ENCODE results near the gene TNFRSF4. TPM values are rescaled to one million over a fixed set of nuclear protein-coding genes. Genes with fewer than 3 reads are reported as not detected.

The TNFRSF4 gene
- total RNA-seq, 1 experiment from 2014 or later: 0.37 TPM

- peak overlapping the region; percentile 98 for H3K27ac ChIP-seq (ENCODE audit: low read depth, low read length)
- no peak for TF ChIP-seq ELF1 (IDR thresholded peaks at IDR 0.05; ENCODE audit: borderline replicate concordance, low read depth)
- no peak for TF ChIP-seq EZH2phosphoT487 (IDR thresholded peaks at IDR 0.05; ENCODE audit: borderline replicate concordance)
- TF ChIP-seq ATF3 (IDR thresholded peaks at IDR 0.05): no peak
- no peak for TF ChIP-seq SP1 (IDR thresholded peaks at IDR 0.05; ENCODE audit: low read depth)
- TF ChIP-seq POLR2AphosphoS5 (IDR thresholded peaks at IDR 0.05; ENCODE audit: low read depth, low read length): no peak
- no peak for TF ChIP-seq ZFX (IDR thresholded peaks at IDR 0.05)
- no peaks in the 10 kb centered on the region for H3K9me2 ChIP-seq (ENCODE audit: insufficient read depth)
- no peaks in the 10 kb centered on the region for H3K36me3 ChIP-seq (ENCODE audit: control insufficient read depth in 1 of 2, insufficient read depth in 2 of 2, low read length in 2 of 2)
- peaks cover 19 to 43% of the 10 kb centered on the region in 2 experiments for H3K4me1 ChIP-seq (ENCODE audit: control insufficient read depth in 1 of 2, insufficient read depth in 2 of 2, low read length in 2 of 2)
- peak overlapping the region; percentile 88 to 97 for H3K4me3 ChIP-seq (replicated peaks in 1 of 2; ENCODE audit: low read depth in 1 of 2, low read length in 2 of 2)
- ChIA-PET POLR2A (interaction anchor here (0.6 to 1.7 kb wide), 4 partner anchors 12 to 143 kb away, joined by 3 to 5 read pairs (median 4); partner anchors contain the start of gene RNF223), RAD21 (ENCODE audit: low non-redundant PET in 1 of 2, low total read pairs in 2 of 2, uncharacterized antibody in 2 of 2, unreplicated experiment in 2 of 2) (interaction anchor here in 1 of 2 experiments (1.2 kb wide), 1 partner anchor 41 kb away, joined by 3 read pairs; no protein-coding TSS in a partner anchor), CTCF (no interaction called here)
- peak overlapping the region; percentile 93 for H3K4me2 ChIP-seq (ENCODE audit: low read length)
- H3K9ac ChIP-seq (ENCODE audit: low read length): peak overlapping the region; percentile 96
- intact Hi-C loops (cut with micrococcal nuclease): loop anchor here (1.0 to 5.0 kb wide), 2 partner anchors 44 to 67 kb away; partner anchors contain the start of gene TNFRSF18
- no peak overlapping the region for H2AFZ ChIP-seq (ENCODE audit: low read depth, low read length, poor library complexity, severe bottlenecking)
- H3K27me3 ChIP-seq (ENCODE audit: insufficient read depth, low read length): no peaks in the 10 kb centered on the region
- no peaks in the 10 kb centered on the region for H4K20me1 ChIP-seq (ENCODE audit: insufficient read depth)
- peaks cover 56% of the 10 kb centered on the region for H3K79me2 ChIP-seq (ENCODE audit: insufficient read depth, low read length)
- H3K9me3 ChIP-seq (ENCODE audit: control insufficient read depth in 1 of 2, insufficient read depth in 1 of 2, low read depth in 1 of 2, low read length in 2 of 2): no peaks in the 10 kb centered on the region
- BruUV-seq (replicated peaks): no TSS peak
- DNase-seq (ENCODE audit: low read depth, low spot score) (no peak), ATAC-seq (peak; percentile 4; the same call in 1 of the 2 replicates)
These were observed 50.3 kb downstream of the TNFRSF4 start for GRCh38 chr1:1163538-1164070.

- BruUV-seq (replicated peaks): no TSS peak
- H2AFZ ChIP-seq (ENCODE audit: low read depth, low read length, poor library complexity, severe bottlenecking): no peak overlapping the region
- H3K4me3 ChIP-seq (replicated peaks in 1 of 2; ENCODE audit: low read depth in 1 of 2, low read length in 2 of 2): peak overlapping the region; percentile 88 to 97
- ChIA-PET RAD21 (ENCODE audit: low non-redundant PET in 1 of 2, low total read pairs in 2 of 2, uncharacterized antibody in 2 of 2, unreplicated experiment in 2 of 2) (no interaction called here), POLR2A (interaction anchor here (0.6 to 1.7 kb wide), 8 partner anchors 9 to 156 kb away, joined by 3 to 5 read pairs (median 4); partner anchors contain the start of gene RNF223), CTCF (no interaction called here)
- H4K20me1 ChIP-seq (ENCODE audit: insufficient read depth): no peaks in the 10 kb centered on the region
- intact Hi-C loops (cut with micrococcal nuclease): loop anchor here (5.0 kb wide), 1 partner anchor 44 kb away; the partner anchor contains the start of gene TNFRSF18
- H3K27ac ChIP-seq (ENCODE audit: low read depth, low read length): peak overlapping the region; percentile 98
- peak overlapping the region; percentile 93 for H3K4me2 ChIP-seq (ENCODE audit: low read length)
- H3K9me3 ChIP-seq (ENCODE audit: control insufficient read depth in 1 of 2, insufficient read depth in 1 of 2, low read depth in 1 of 2, low read length in 2 of 2): no peaks in the 10 kb centered on the region
- DNase-seq (ENCODE audit: low read depth, low spot score) (peak; percentile 83), ATAC-seq (peak; percentile 82)
- peak overlapping the region; percentile 96 for H3K9ac ChIP-seq (ENCODE audit: low read length)
- H3K9me2 ChIP-seq (ENCODE audit: insufficient read depth): no peaks in the 10 kb centered on the region
- H3K4me1 ChIP-seq (ENCODE audit: control insufficient read depth in 1 of 2, insufficient read depth in 2 of 2, low read length in 2 of 2): peaks cover 24 to 50% of the 10 kb centered on the region in 2 experiments
- H3K27me3 ChIP-seq (ENCODE audit: insufficient read depth, low read length): no peaks in the 10 kb centered on the region
- H3K36me3 ChIP-seq (ENCODE audit: control insufficient read depth in 1 of 2, insufficient read depth in 2 of 2, low read length in 2 of 2): no peaks in the 10 kb centered on the region
- H3K79me2 ChIP-seq (ENCODE audit: insufficient read depth, low read length): peaks cover 50% of the 10 kb centered on the region
- peak; percentile 51 for TF ChIP-seq ZFX (IDR thresholded peaks at IDR 0.05)
- peak; percentile 62 for TF ChIP-seq YY1 (IDR thresholded peaks at IDR 0.05; ENCODE audit: extremely low read depth, insufficient replicate concordance, low read depth, low read length)
- TF ChIP-seq EZH2phosphoT487 (IDR thresholded peaks at IDR 0.05; ENCODE audit: borderline replicate concordance): no peak
- no peak for TF ChIP-seq EGR1 (IDR thresholded peaks at IDR 0.05; ENCODE audit: low read depth)
- TF ChIP-seq ATF3 (IDR thresholded peaks at IDR 0.05): no peak
- no peak for TF ChIP-seq REST (IDR thresholded peaks at IDR 0.05; ENCODE audit: low read depth)
- no peak for TF ChIP-seq JUND (IDR thresholded peaks at IDR 0.05)
These were observed 51.1 kb downstream of the TNFRSF4 start for GRCh38 chr1:1162597-1163537.

All from HCT116 (cell line).